ENCODE data around the gene IRF2. TPM values are rescaled to one million over a fixed set of nuclear protein-coding genes. Genes with fewer than 3 reads are reported as not detected.
A peak's percentile ranks its signal among the peaks of the same experiment; 100 is the strongest.
"Not testable (repeated sequence)": the region's sequence is repeated elsewhere in the genome, so short reads cannot be mapped to it uniquely, and the experiment has no call there.

IRF2 gene
- total RNA-seq, 1 donor from 2014 or later: 53.3 TPM

GRCh38 chr4:184343502-184344177, 130.7 kb downstream of the IRF2 start:
- Histone ChIP-seq H3K4me1 (peaks cover 46% of the 10 kb centered on the region), H3K4me3 (peak overlapping the region; percentile 64), H3K9me3 (no peaks in the 10 kb centered on the region), H3K36me3 (no peaks in the 10 kb centered on the region), H3K27ac (peak overlapping the region; percentile 70), H3K27me3 (ENCODE audit: low read depth) (no peaks in the 10 kb centered on the region)
- no peak for TF ChIP-seq CTCF (IDR thresholded peaks at IDR 0.05)
- intact Hi-C loops (cut with DNase I): no loop called here
- DNase-seq (peak; percentile 75), ATAC-seq (peak; percentile 81 to 89)

DNA sequence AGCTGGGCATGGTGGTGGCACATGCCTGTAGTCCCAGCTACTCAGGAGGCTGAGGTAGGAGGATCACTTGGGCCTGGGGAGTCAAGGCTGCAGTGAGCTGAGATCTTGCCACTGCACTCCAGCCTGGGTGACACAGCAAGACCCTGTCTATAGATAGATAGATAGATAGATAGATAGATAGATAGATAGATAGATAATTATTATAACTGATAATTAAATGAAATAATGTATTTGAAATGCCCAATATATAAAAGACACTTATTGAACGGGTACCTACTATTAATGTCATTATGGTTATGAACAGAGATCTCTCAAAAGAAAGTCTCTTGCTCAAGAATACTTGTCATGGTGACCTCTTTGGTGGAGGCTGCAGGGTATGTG, 131.5 kb downstream of the IRF2 start:
- H3K36me3 ChIP-seq; H3K9me3 ChIP-seq; DNase-seq; ATAC-seq; H3K27me3 ChIP-seq (ENCODE audit: low read depth); H3K27ac ChIP-seq; intact Hi-C loops (cut with DNase I); H3K4me3 ChIP-seq: not testable (repeated sequence)
- H3K4me1 ChIP-seq: peaks cover 38% of the 10 kb centered on the region

DNA sequence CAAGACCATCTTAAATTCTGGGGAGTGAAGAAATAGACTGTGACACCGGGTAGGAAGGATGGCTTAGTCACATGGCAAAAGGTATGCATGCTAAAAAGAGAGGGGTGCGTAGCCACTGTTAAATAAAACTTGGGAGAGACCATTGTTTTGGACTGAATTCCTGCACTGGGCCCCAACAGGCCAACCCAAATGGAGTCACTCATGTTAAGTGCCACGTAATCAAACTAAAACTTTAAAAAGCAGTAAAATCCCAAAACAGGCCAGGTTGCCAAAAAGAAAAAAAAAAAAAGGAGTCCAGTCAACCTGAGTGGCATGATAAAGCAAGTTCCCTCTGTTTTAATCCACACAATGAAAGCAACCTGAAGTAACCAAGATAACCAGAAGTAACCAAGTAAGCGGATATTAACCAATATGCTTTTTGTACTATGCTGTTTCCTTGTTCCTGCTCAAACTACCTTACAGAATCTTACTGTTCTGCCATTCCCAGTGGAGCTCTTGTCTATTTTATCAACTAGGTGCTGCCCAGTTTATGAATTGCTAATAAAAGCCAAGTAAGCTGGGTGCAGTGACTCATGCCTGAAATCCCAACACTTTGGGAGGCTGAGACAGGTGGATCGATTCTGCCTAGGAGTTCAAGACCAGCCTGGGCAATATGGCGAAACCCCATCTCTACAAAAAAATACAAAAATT, 132.0 kb downstream of the IRF2 start:
- no peak for ATAC-seq
- intact Hi-C loops (cut with DNase I): no loop called here
- H3K27me3 ChIP-seq (ENCODE audit: low read depth): no peaks in the 10 kb centered on the region
- no peak for DNase-seq
- H3K36me3 ChIP-seq: no peaks in the 10 kb centered on the region
- H3K4me1 ChIP-seq: peaks cover 32% of the 10 kb centered on the region
- no peak for TF ChIP-seq CTCF (IDR thresholded peaks at IDR 0.05)
- peaks cover 6% of the 10 kb centered on the region for H3K9me3 ChIP-seq
- no peak overlapping the region for H3K4me3 ChIP-seq
- no peak overlapping the region for H3K27ac ChIP-seq

DNA sequence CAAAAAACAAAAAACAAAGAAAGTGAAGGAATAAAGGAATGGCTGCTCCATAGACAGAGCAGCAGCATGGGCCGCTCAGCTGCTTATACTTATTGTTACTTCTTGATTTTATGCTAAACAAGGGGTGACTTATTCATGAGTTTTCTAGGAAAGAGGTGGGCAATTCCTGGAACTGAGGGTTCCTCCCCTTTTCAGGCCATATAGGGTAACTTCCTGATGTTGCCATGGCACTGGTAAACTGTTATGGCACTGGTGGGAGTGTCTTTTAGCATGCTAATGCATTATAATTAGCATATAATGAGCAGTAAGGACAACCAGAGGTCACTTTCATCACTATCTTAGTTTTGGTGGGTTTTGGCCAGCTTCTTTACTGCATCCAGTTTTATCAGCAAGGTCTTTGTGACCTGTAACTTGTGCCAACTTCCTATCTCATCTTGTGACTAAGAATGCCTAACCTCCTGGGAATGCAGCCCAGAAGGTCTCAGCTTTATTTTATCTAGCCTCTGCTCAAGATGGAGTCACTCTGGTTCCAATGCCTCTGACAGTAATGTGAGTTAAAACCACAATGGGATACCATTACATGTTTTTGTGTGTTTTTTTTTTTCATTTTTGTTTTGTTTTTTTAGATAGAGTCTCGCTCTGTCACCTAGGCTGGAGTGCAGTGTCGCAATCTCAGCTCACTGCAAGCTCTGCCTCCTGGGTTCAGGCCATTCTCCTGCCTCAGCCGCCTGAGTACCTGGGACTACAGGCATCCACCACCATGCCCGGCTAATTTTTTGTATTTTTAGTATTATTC, 134.8 kb downstream of the IRF2 start:
- H3K4me3 ChIP-seq; H3K36me3 ChIP-seq; H3K4me1 ChIP-seq; H3K27ac ChIP-seq; DNase-seq; H3K27me3 ChIP-seq (ENCODE audit: low read depth); intact Hi-C loops (cut with DNase I); H3K9me3 ChIP-seq; ATAC-seq: not testable (repeated sequence)

- intact Hi-C loops (cut with DNase I): no loop called here
- Histone ChIP-seq H3K9me3 (peaks cover 6% of the 10 kb centered on the region), H3K36me3 (no peaks in the 10 kb centered on the region), H3K27me3 (ENCODE audit: low read depth) (no peaks in the 10 kb centered on the region), H3K27ac (no peak overlapping the region), H3K4me3 (no peak overlapping the region), H3K4me1 (no peaks in the 10 kb centered on the region)
- TF ChIP-seq CTCF (IDR thresholded peaks at IDR 0.05): no peak
- no peak for ATAC-seq
- no peak for DNase-seq
Measured at GRCh38 chr4:184337907-184338306, 136.4 kb downstream of the IRF2 start.

Other genes starting within 250 kb of the IRF2 start
- 17.8 TPM for gene CASP3, start 174.9 kb upstream of the IRF2 start, total RNA-seq
- gene PRIMPOL, start 175.2 kb upstream of the IRF2 start, total RNA-seq: 14.0 TPM